Heart left ventricle (tissue), 16 donors: ENCODE measurements around the gene PLXNA3. TPM values are rescaled to one million over a fixed set of nuclear protein-coding genes. Genes with fewer than 3 reads are reported as not detected.

ENCODE experiments used
- ATAC-seq, 4 donors: fragments of 200-7000 bp; cut with Tn5 transposase; one replicate each; pipeline ENCODE4 v1.9.1; 2020 to 2022; ENCODE audit warnings: moderate library complexity in 4 of 4, mild to moderate bottlenecking in 3 of 4, moderate number of reproducible peaks in 1 of 4
- DNase-seq, 5 donors: peaks; one replicate each; pipeline ENCODE4 v3.0.0-alpha.2; 2020
- H3K27ac ChIP-seq, 12 donors: fragments of 200-600 bp; sonication (generic) in 4 of 12; one replicate each; pipeline versions ENCODE4 v1.5.0 to v1.8.0; 2016 to 2022; ENCODE audit warnings: mild to moderate bottlenecking in 2 of 12
- H3K27me3 ChIP-seq, 9 donors: fragments of 200-600 bp; sonication (generic) in 2 of 9; one replicate each; pipeline versions ENCODE4 v1.5.1 to v1.8.0; 2016 to 2022; ENCODE audit warnings: mild to moderate bottlenecking in 3 of 9
- H3K36me3 ChIP-seq, 9 donors: fragments of 200-600 bp; sonication (generic) in 2 of 9; one replicate each; pipeline versions ENCODE4 v1.5.0 to v1.8.0; 2018 to 2022; ENCODE audit warnings: mild to moderate bottlenecking in 2 of 9
- H3K4me1 ChIP-seq, 12 donors: fragments of 200-600 bp; sonication (generic) in 4 of 12; one replicate each; pipeline versions ENCODE4 v1.5.0 to v1.8.0; 2016 to 2022; ENCODE audit warnings: mild to moderate bottlenecking in 3 of 12
- H3K4me3 ChIP-seq, 12 donors: fragments of 200-600 bp; sonication (generic) in 4 of 12; one replicate each; pipeline versions ENCODE4 v1.5.0 to v1.8.0; 2017 to 2022; ENCODE audit warnings: mild to moderate bottlenecking in 9 of 12, moderate library complexity in 4 of 12
- H3K9me3 ChIP-seq, 12 donors: fragments of 200-600 bp; sonication (generic) in 4 of 12; one replicate each; pipeline versions ENCODE4 v1.5.0 to v1.8.0; 2016 to 2022; ENCODE audit warnings: mild to moderate bottlenecking in 1 of 12
- POLR2A ChIP-seq, 2 donors: fragments of 450-650 bp; IDR thresholded peaks; one replicate each; pipeline ENCODE4 v1.6.1; 2017; ENCODE audit warnings: antibody characterized with exemption in 2 of 2, mild to moderate bottlenecking in 2 of 2, moderate library complexity in 2 of 2
- WGBS, 4 donors: extraction: QIAGEN DNeasy Blood & Tissue Kit in 2 of 4; methylation state at CpG; one replicate each; pipeline versions ENCODE4 v1.1.5 to v1.1.7; 2013 to 2018; 5-methylcytosine and 5-hydroxymethylcytosine counted together
- intact Hi-C, 10 donors: fragments of 100-400 bp; cut with DNase I; formaldehyde crosslinking; loops; one replicate each; pipeline versions ENCODE4 v1.11.1 to v1.14.2; 2022
- polyA plus RNA-seq, 2 donors: library from polyadenylated mRNA; stranded (reverse); fragments of 200-250 nt; gene quantifications; one replicate each; pipeline ENCODE4 v1.2.3, GENCODE V29; 2013
- total RNA-seq, 9 donors: library from RNA; depleted of rRNA in 2 of 9; stranded (reverse); fragments of >200 nt in 2 of 9; fragmentation: NEBNext Ultra II Directional in 3 of 9; extraction: Animal tissue kit (Norgen Biotek cat#: 25700) in 3 of 9; gene quantifications; one replicate each; pipeline versions ENCODE4 v1.1.0 to v1.2.4, GENCODE V29; 2016 to 2023
- TF ChIP-seq, protein P1 (sequence below), 12 donors: fragments of 200-600 bp; sonication (generic) in 4 of 12; IDR thresholded peaks; one replicate each; pipeline versions ENCODE4 v1.5.0 to v1.8.0; 2018 to 2022; ENCODE audit warnings: antibody characterized with exemption in 12 of 12, mild to moderate bottlenecking in 5 of 12
- donor health status: ischemic (EF 13 %, LVEDD 7.1; RV severe dilation, severe dysfunction).
- donor health status: healthy with polysubstance abuse.
- donor health status: DM: no; HTN: yes; CAD: no.
- donor health status: DM: no; HTN: no; CAD: no.
- donor health status: ischemic (EF 25% LVEDD 6.9; RV normal size, moderate dysfunction).
- donor health status: ischemic (EF 25% LVEDD 5.7; RV mildly dilated, moderate dysfunction).
- donor health status: healthy.
- donor health status: DM: yes; HTN: yes; CAD: no.
- donor health status: ischemic (EF 35%, LVEDD 5.7; RV mildly dilated, moderate dysfunction).
- donor health status: nonischemic (EF 11% LVEDD 7.7; RV severe dilation, severe dysfunction).
- donor health status: DM: yes; HTN: yes; CAD: no.
- donor health status: PGD.
- donor health status: ischemic (EF 29% LVEDD 5.4; RV normal size, mild dysfunction).
- donor health status: nonischemic (EF 23%, LVEDD 6.1; RV moderate dilation, normal function).

Gene PLXNA3
- total and polyA plus RNA-seq, 11 donors = 4.7 to 46.6 (median 12.6) TPM

DNA sequence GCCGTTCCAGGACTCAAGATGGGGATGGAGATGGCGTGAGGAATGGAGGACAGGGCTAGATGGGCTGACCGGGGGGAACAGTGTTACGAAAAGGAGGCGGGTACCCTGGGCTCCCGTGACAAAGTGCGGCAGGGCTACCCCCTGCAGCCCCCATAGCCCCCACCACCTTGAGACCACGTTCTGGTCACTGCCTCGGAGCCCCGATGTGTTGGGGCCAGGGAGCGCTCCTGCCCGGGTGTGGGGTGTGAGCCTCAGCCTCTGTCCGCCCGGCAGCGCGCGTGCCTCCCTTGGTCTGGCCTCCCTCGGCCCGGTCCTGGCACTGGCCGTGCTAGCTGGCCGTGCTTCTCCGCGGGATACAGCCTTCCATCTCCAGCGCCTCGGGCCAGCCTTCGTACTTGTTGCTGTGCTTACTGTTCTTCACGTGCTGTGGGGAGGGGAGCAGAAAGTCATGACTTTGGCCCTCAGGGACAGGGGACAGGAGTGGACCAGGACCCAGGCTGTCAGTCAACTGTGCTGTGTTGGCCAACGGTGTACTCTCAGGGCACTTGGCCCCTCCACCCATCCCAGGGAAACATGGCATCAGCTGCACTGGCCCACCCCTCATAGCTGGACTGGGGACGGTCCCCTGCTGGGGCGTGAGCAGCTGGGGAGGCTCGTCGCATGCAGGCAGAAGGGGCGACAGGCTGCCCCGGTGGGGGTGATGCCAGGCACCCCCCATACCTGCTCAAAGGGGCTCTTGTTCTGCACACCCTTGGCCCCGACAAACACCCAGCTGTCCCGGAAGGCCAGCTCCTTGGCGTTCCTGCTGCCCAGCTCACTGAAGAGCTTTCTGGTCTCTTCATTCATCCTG is 48.6 kb downstream of the PLXNA3 start:
- ATAC-seq = peak in 1 of 4 donors; percentile 29
- 87 to 95% (median 92%) methylated on average over 21 to 37 of the region's 37 CpGs for WGBS, 4 donors

DNA sequence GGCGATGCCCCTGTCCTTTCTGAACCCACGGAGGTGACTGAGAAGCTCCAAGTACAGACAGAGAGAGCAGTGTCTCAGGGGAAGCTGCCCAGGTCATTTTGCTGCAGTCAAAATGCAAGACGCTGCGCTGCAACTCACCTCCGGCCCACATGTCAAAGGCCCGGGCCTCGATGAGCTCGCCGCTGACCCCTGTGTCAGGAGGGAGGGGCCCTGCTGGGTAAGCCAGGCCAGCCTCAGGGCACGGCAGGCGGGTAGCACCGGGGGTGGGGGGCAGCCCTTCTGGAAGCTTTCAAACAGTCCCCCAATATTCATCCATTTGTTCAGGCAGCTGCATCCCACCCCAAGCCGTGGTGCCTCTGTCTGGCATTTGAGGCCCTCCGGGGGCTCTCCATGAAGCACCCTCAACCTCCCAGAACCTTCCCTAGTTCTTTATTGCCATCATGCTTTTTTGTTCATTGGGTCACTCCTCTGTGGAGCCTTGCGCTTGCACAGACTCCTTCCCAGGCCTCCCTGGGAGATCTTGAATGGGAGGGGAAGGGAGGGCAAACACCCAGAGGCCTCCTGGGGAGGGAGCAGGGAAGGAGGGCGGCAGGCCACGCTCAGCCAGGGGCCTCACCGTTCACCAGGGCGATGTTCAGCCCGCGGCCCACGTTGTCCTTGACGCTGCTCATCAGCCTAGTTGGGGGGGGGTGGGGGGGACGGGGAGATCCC is 49.7 kb downstream of the PLXNA3 start:
- DNase-seq = peak in 1 of 5 donors; percentile 23
- TF ChIP-seq POLR2A (IDR thresholded peaks at IDR 0.05) = no peak
- H3K36me3 ChIP-seq = peaks cover 0 to 29% (median 10%) of the 10 kb centered on the region in 9 donors

More for the DNA sequence above, 48.6 kb downstream of the PLXNA3 start:
- intact Hi-C loops = no loop called here
- Histone ChIP-seq H3K4me1 (peaks cover 0 to 5% (median 0%) of the 10 kb centered on the region in 12 donors), H3K4me3 (no peak overlapping the region), H3K27me3 (peaks cover 0 to 3% (median 0%) of the 10 kb centered on the region in 9 donors), H3K36me3 (peaks cover 0 to 29% (median 10%) of the 10 kb centered on the region in 9 donors), H3K27ac (no peak overlapping the region), H3K9me3 (peaks cover 0 to 10% (median 0%) of the 10 kb centered on the region in 12 donors)
- DNase-seq = no peak
- TF ChIP-seq, protein P1, sequence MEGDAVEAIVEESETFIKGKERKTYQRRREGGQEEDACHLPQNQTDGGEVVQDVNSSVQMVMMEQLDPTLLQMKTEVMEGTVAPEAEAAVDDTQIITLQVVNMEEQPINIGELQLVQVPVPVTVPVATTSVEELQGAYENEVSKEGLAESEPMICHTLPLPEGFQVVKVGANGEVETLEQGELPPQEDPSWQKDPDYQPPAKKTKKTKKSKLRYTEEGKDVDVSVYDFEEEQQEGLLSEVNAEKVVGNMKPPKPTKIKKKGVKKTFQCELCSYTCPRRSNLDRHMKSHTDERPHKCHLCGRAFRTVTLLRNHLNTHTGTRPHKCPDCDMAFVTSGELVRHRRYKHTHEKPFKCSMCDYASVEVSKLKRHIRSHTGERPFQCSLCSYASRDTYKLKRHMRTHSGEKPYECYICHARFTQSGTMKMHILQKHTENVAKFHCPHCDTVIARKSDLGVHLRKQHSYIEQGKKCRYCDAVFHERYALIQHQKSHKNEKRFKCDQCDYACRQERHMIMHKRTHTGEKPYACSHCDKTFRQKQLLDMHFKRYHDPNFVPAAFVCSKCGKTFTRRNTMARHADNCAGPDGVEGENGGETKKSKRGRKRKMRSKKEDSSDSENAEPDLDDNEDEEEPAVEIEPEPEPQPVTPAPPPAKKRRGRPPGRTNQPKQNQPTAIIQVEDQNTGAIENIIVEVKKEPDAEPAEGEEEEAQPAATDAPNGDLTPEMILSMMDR (IDR thresholded peaks at IDR 0.05) = no peak
- TF ChIP-seq POLR2A (IDR thresholded peaks at IDR 0.05) = no peak

DNA sequence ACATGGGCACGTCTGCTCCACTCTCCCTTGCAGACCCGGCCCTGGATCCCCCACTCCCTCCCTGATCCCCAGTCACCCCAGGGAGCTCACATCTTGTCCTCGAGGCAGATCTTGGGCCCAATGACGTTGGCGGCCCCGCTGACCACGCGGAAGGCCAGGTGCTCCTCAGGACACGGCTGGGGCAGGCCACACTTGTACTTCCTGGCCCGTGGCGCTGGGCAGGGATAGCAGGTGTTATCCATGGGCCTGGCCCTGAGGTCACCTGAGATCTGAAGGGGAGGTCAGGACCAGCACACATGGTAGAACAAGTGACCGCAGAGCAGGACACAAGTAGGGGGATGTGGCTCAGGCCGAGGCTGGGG is 50.3 kb downstream of the PLXNA3 start:
- peaks cover 0 to 29% (median 10%) of the 10 kb centered on the region in 9 donors for H3K36me3 ChIP-seq
- H3K27ac ChIP-seq = no peak overlapping the region
- ATAC-seq (no peak), DNase-seq (no peak)
- WGBS, 4 donors = 79 to 93% (median 92%) methylated on average over 5 to 13 of the region's 13 CpGs
- intact Hi-C loops = no loop called here
- H3K9me3 ChIP-seq = peaks cover 0 to 10% (median 0%) of the 10 kb centered on the region in 12 donors
- peaks cover 0 to 3% (median 0%) of the 10 kb centered on the region in 9 donors for H3K27me3 ChIP-seq
- peaks cover 0 to 6% (median 0%) of the 10 kb centered on the region in 12 donors for H3K4me1 ChIP-seq
- TF ChIP-seq, protein P1 (IDR thresholded peaks at IDR 0.05) = no peak
- TF ChIP-seq POLR2A (IDR thresholded peaks at IDR 0.05) = no peak
- no peak overlapping the region for H3K4me3 ChIP-seq

More for the DNA sequence above, 49.7 kb downstream of the PLXNA3 start:
- Histone ChIP-seq H3K27me3 (peaks cover 0 to 3% (median 0%) of the 10 kb centered on the region in 9 donors), H3K4me1 (peaks cover 0 to 6% (median 0%) of the 10 kb centered on the region in 12 donors), H3K9me3 (peaks cover 0 to 10% (median 0%) of the 10 kb centered on the region in 12 donors), H3K27ac (no peak overlapping the region), H3K4me3 (no peak overlapping the region)
- WGBS, 4 donors = 85 to 93% (median 89%) methylated on average over 20 to 24 of the region's 24 CpGs
- intact Hi-C loops = no loop called here
- no peak for ATAC-seq

DNA sequence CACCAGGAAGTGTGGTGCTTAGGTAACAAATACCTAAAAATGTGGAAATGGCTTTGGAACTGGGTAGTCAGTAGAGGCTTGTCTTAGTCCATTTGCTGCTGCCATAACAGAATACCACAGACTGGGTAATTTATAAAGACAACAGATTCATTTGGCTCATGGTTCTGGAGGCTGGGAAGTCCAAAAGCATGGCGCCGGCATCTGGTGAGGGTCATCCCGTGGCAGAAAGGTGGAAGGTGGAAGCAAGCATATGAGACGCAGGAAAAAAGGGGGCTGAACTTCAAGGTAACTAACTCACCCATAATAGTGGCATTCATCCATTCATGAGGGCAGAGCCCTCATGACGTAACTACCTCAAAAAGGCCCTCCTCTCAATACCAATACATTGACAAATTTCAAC is 51.4 kb downstream of the PLXNA3 start:
- peaks cover 0 to 6% (median 0%) of the 10 kb centered on the region in 12 donors for H3K4me1 ChIP-seq
- ATAC-seq (no peak), DNase-seq (no peak)
- H3K4me3 ChIP-seq = no peak overlapping the region
- TF ChIP-seq, protein P1 (IDR thresholded peaks at IDR 0.05) = no peak
- no peak for TF ChIP-seq POLR2A (IDR thresholded peaks at IDR 0.05)
- peaks cover 0 to 10% (median 0%) of the 10 kb centered on the region in 12 donors for H3K9me3 ChIP-seq
- intact Hi-C loops = no loop called here
- H3K36me3 ChIP-seq = peaks cover 0 to 29% (median 10%) of the 10 kb centered on the region in 9 donors
- H3K27ac ChIP-seq = no peak overlapping the region
- H3K27me3 ChIP-seq = peaks cover 0 to 3% (median 0%) of the 10 kb centered on the region in 9 donors
- 83 to 100% (median 93%) methylated on average over 5 of the region's 5 CpGs for WGBS, 4 donors
